ENCODE data around the gene GLA.

GRCh38 chrX:101415180-101416145 is 7.7 kb upstream of the GLA start:
- TF ChIP-seq RBM22 (optimal IDR thresholded peaks at IDR 0.05; ENCODE audit: low read length) (no peak), ARNTL (CRISPR knock-in tag; IDR thresholded peaks at IDR 0.05) (no peak), TGIF2 (CRISPR knock-in tag; IDR thresholded peaks at IDR 0.05) (no peak), MAFK (conservative IDR thresholded peaks at IDR 0.05 in 1 of 2, IDR thresholded peaks at IDR 0.05 in 1 of 2; ENCODE audit: low read length in 2 of 2) (no peak), KAT8 (CRISPR knock-in tag; IDR thresholded peaks at IDR 0.05) (no peak), CTCF (CRISPR knock-in tag; IDR thresholded peaks at IDR 0.05) (peak; percentile 57), HBP1 (CRISPR knock-in tag; IDR thresholded peaks at IDR 0.05; ENCODE audit: low read depth) (no peak), JUND (CRISPR knock-in tag; IDR thresholded peaks at IDR 0.05) (no peak), GATA4 (IDR thresholded peaks at IDR 0.05; ENCODE audit: borderline replicate concordance, low read depth) (no peak), CHD2 (IDR thresholded peaks at IDR 0.05; ENCODE audit: low read depth, low read length) (no peak)

Measured in HepG2 (cell line).